Skeletal muscle tissue (tissue), 4 donors: Measurements from ENCODE around the gene FOXI1. TPM values are rescaled to one million over a fixed set of nuclear protein-coding genes. Genes with fewer than 3 reads are reported as not detected.

Source experiments
- H3K27ac ChIP-seq: one replicate; pipeline ENCODE4 v1.7.0; 2013; ENCODE audit warnings: mild to moderate bottlenecking, low read depth, low read length, inconsistent platforms
- H3K27me3 ChIP-seq, 3 donors: one replicate each; pipeline ENCODE4 v1.7.0; 2013; ENCODE audit warnings: low read length in 3 of 3; ENCODE audit not compliant: control insufficient read depth in 3 of 3, insufficient read depth in 3 of 3
- H3K36me3 ChIP-seq, 3 donors: one replicate each; pipeline ENCODE4 v1.7.0; 2013; ENCODE audit warnings: low read length in 3 of 3; ENCODE audit not compliant: control insufficient read depth in 3 of 3, insufficient read depth in 3 of 3
- H3K4me1 ChIP-seq, 3 donors: one replicate each; pipeline ENCODE4 v1.7.0; 2013; ENCODE audit warnings: low read length in 3 of 3, mild to moderate bottlenecking in 3 of 3; ENCODE audit not compliant: control insufficient read depth in 3 of 3, insufficient read depth in 3 of 3
- H3K4me3 ChIP-seq, 3 donors: one replicate each; pipeline ENCODE4 v1.7.0; 2013; ENCODE audit warnings: low read length in 3 of 3
- H3K9ac ChIP-seq, 3 donors: one replicate each; pipeline ENCODE4 v1.7.0; 2013; ENCODE audit warnings: low read length in 3 of 3, mild to moderate bottlenecking in 3 of 3, moderate library complexity in 2 of 3, low read depth in 1 of 3
- H3K9me3 ChIP-seq, 3 donors: one replicate each; pipeline ENCODE4 v1.7.0; 2013; ENCODE audit warnings: low read length in 3 of 3; ENCODE audit not compliant: control insufficient read depth in 3 of 3
- total RNA-seq: library from RNA; depleted of rRNA; stranded (reverse); fragments of >200 nt; gene quantifications from one replicate; pipeline ENCODE4 v1.2.3, GENCODE V29; 2014
- donor health status: Osteomylitis.

FOXI1 gene
- total RNA-seq, 1 donor from 2014 or later, result not detected

DNA sequence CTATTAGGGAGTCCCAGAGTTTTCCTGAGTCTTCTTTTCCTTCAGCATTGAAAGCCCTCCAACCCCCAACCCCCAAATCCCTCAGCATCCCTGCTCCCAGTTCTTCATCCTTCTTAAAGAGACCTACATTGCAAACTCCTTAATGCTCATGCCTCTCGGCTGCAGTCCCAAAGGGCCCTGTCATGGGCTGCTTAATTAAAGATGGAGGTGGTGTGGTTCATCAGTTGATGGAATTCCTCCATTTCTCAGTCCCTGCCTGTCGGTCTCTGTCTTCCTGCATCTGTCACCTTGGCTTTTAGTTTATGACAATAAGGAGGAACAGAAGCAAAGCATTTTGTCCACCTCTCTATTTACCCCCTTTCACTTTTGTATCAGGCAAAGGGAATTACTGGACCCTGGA lies 2.0 kb downstream of the FOXI1 start:
- no peaks in the 10 kb centered on the region for H3K36me3 ChIP-seq
- H3K27ac ChIP-seq, result no peak overlapping the region
- H3K4me1 ChIP-seq, result no peaks in the 10 kb centered on the region
- peaks cover 0 to 9% (median 0%) of the 10 kb centered on the region in 3 donors for H3K27me3 ChIP-seq
- no peak overlapping the region for H3K4me3 ChIP-seq
- H3K9me3 ChIP-seq, result no peaks in the 10 kb centered on the region
- H3K9ac ChIP-seq, result no peak overlapping the region

DNA sequence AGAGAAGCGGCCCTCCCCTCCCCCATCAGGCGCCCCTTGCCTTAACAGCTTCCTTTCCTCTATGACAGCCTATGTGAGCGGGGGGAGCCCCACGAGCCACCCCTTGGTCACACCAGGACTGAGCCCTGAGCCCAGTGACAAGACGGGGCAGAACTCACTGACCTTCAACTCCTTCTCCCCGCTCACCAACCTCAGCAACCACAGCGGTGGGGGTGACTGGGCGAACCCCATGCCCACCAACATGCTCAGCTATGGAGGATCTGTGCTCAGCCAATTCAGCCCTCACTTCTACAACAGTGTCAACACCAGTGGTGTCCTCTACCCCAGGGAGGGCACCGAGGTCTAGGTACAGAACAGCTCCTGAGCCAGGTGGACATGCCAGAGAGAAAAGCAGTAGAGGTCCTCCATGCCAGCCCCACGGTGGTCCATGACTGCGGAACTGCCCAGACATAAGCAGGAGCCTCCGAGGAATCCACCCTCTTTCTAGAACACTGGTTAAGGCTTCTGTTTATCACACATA lies 2.6 kb downstream of the FOXI1 start:
- H3K9me3 ChIP-seq, result no peaks in the 10 kb centered on the region
- peaks cover 0 to 9% (median 0%) of the 10 kb centered on the region in 3 donors for H3K27me3 ChIP-seq
- H3K4me3 ChIP-seq, result no peak overlapping the region
- H3K4me1 ChIP-seq, result no peaks in the 10 kb centered on the region
- no peaks in the 10 kb centered on the region for H3K36me3 ChIP-seq
- no peak overlapping the region for H3K27ac ChIP-seq
- H3K9ac ChIP-seq, result no peak overlapping the region

DNA sequence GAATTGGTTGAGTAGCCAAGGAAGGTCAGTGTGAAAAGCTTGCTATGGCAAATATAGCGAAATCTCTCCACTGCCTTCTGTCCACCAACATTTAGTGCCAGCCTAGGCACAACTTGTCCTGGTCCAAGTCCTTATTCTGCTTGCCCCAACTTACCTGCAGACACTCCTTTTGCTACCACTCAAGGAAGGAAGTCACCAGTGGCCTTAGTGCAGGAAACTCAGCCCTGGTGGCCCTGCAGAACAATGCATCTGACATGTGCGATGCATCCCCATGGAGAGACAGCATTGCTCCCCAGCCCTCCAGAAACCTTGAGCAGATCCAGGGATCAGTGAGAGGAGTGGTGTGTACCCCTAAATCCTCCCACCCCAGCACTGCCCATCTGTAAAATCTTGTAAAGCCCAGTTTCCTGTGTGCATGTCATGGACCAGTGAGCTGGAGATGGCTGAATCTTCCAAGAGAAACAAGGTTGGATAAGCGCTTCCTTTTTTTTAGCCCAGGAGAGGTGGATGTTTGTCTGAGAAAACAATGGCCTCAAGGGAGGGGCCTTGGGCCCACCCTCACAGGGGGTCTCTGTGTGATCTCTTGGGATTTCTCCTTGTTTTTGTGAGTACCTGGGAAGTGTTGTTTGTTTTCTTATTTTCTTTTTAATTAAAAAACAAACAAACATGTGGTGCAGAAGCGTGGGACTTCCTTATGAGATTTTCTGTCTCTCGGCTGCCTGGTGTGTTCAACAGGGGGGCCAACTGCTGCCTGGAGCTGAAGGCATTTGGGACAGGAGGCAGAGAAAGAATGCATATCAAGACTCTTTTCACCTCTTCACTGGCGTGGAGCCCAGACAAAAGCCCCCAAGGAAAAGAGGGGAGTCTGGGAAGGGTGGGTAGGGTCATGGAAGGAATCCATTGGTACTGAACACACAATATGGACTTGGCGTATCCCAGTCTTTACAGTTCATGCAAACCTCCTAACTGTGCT lies 3.6 kb downstream of the FOXI1 start:
- H3K9me3 ChIP-seq, result no peaks in the 10 kb centered on the region
- H3K36me3 ChIP-seq, result no peaks in the 10 kb centered on the region
- no peaks in the 10 kb centered on the region for H3K4me1 ChIP-seq
- H3K9ac ChIP-seq, result no peak overlapping the region
- H3K27ac ChIP-seq, result no peak overlapping the region
- H3K4me3 ChIP-seq, result no peak overlapping the region
- peaks cover 0 to 10% (median 0%) of the 10 kb centered on the region in 3 donors for H3K27me3 ChIP-seq

DNA sequence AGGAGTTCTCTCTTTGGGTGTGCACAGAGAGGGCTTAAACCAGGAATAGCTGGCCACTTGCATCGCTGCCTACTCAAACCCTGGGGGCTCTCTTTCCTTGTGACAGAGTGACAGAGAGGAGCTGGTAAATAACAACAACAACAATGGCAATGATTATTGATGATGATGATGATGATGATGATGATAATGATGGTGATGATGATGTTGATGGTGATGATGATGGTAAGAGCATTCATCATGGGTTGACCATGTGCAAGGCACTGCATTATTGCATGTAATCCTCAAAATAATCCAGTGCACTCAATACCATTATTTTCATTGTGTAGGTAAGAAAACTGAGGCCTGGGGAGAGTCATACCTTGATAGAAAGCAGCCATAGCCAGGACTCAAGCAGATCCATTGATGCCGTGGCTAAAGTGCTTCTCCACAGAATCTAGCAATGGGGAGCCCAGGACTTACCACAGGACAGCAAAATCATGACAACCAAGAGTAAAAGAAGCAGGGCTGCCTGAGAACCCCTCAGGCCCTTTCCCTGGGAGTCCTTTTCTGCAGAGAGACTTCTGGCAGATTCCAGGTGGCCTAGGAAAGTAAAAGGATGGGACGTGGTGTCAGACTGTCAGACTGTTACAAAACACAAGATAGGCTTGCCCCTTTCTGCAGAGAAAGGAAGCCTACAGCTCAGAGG lies 4.8 kb downstream of the FOXI1 start:
- Histone ChIP-seq H3K9me3 (no peaks in the 10 kb centered on the region), H3K36me3 (no peaks in the 10 kb centered on the region), H3K27ac (no peak overlapping the region)

DNA sequence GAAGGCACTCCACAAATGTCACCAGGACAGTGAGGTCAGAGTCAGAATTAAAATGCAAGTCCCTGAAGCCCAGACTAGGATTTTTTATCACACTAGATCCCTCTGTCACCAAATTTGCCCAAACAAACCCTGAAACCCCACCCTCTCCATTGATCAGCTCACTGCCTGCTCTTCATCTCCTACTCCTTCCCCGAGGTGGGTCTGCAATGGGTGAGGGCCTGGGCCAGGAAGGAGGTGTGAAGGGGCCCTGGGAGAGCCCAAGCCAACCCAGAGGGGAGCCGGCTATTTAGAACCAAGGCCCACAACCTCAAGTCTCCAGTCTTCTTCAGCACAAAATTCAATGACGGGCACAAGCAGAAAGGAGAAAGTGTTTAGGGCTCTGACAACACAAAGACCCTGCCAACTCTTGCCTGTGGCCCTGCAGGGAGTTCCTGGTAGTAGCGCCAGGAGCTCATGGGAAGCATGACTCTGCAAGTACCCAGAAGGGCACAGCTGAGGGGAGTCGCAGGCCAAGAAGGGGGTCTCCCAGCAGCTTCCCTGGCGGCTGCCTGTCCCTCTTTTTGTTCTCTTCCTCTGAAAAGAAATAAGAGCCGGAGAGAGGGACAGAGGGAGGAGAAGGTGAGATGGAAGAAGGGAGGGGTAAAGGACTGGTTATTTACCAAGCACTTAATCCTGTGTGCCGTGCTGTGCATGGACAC lies 5.5 kb downstream of the FOXI1 start:
- H3K9ac ChIP-seq, result no peak overlapping the region
- H3K36me3 ChIP-seq, result no peaks in the 10 kb centered on the region
- no peaks in the 10 kb centered on the region for H3K4me1 ChIP-seq
- no peaks in the 10 kb centered on the region for H3K9me3 ChIP-seq
- peaks cover 0 to 10% (median 0%) of the 10 kb centered on the region in 3 donors for H3K27me3 ChIP-seq
- H3K27ac ChIP-seq, result no peak overlapping the region
- no peak overlapping the region for H3K4me3 ChIP-seq

More for the DNA sequence above, 4.8 kb downstream of the FOXI1 start:
- no peaks in the 10 kb centered on the region for H3K4me1 ChIP-seq
- no peak overlapping the region for H3K9ac ChIP-seq
- no peak overlapping the region for H3K4me3 ChIP-seq
- peaks cover 0 to 12% (median 0%) of the 10 kb centered on the region in 3 donors for H3K27me3 ChIP-seq

DNA sequence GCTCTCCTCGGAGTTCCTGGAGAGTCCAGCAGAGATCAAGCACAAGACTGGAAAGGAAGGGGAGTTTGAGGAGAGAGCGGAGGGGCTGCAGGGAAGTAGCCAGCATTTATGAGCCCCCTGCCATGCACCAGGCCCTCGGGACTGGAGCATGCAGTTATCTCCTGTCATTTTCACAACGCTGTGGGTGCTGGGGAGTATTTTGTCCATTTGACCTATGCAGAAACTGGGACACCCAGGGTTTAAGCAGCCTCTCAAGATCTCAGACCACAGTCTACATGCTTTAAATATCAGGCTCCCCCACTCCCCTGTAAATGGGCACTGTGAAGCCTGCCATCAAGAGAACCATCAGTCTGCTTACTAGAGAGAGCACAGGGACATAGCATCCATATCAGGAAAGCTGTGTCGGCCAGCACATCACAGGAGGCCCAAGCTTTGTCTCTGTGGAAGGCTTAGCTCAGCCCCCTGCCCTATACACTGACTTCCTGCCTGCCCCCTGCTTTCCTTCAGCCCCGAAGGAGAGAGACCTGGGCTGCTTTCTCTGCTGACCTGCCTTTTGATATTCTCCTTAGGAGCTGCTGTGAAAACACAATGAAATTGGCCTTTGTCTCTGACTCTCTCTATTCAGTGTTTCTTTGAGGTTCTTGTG lies 7.3 kb downstream of the FOXI1 start:
- Histone ChIP-seq H3K27ac (no peak overlapping the region), H3K9me3 (no peaks in the 10 kb centered on the region), H3K4me3 (no peak overlapping the region), H3K9ac (no peak overlapping the region), H3K27me3 (peaks cover 0 to 6% (median 0%) of the 10 kb centered on the region in 3 donors), H3K36me3 (no peaks in the 10 kb centered on the region), H3K4me1 (no peaks in the 10 kb centered on the region)

DNA sequence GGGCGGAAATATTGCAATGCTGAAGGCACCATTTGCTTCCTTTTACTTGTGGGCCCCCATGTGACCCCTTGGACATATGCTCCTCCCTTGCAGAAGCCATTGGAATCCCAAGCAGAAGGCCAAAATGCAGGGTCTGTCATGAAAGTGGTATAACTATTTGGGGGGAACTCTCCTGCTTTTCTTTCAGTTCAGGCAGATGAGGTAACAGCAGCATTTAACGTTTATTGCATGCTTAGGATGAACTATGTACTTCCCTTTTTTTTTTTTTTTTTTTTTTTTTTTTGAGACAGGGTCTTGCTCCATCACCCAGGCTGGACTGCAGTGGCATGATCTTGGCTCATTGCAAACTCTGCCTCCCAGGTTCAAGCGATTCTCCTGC lies 7.8 kb downstream of the FOXI1 start:
- no peaks in the 10 kb centered on the region for H3K9me3 ChIP-seq
- no peaks in the 10 kb centered on the region for H3K4me1 ChIP-seq
- no peak overlapping the region for H3K9ac ChIP-seq
- H3K27ac ChIP-seq, result no peak overlapping the region
- no peaks in the 10 kb centered on the region for H3K36me3 ChIP-seq
- peaks cover 0 to 6% (median 0%) of the 10 kb centered on the region in 3 donors for H3K27me3 ChIP-seq
- H3K4me3 ChIP-seq, result no peak overlapping the region

DNA sequence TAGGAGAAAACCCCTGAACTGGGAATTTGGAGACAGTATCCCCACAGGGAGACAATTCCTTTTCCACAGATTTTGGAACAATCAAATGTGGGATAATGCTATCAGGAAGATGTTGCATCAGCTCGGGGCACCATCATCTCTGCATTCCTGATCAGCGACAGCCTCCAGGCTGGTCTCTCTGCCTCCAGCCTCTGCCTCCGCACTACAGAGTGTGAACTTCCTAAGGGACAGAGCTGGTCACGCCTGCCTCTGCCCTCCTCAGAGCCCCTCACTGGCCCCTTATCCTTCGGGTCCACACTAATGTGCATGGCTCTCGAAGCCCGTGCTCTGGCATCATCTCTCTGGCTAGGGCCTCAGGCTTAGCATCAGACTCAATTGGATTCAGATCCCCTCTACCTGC lies 8.6 kb downstream of the FOXI1 start:
- no peaks in the 10 kb centered on the region for H3K36me3 ChIP-seq
- no peak overlapping the region for H3K9ac ChIP-seq
- H3K27me3 ChIP-seq, result peaks cover 0 to 8% (median 0%) of the 10 kb centered on the region in 3 donors
- H3K27ac ChIP-seq, result no peak overlapping the region
- H3K9me3 ChIP-seq, result no peaks in the 10 kb centered on the region
- no peak overlapping the region for H3K4me3 ChIP-seq
- H3K4me1 ChIP-seq, result no peaks in the 10 kb centered on the region

DNA sequence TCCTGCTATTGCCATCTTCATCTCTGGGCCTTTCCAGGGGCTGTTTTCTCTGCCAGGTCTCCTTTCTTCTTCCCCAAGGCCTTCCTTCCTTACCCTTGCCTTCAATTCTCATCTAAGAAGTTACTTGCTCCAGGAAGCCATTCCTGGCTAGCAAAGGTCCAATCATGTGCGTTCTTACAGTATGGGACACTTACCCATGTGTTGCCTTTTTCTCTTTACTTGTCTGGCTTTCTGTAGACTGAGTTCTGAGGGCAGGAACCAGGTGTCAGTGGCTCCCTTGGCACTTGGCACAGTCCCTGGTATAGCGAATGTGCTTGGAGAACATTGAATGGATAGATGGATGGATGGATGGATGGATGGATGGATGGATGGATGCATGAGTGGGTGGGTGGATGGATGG lies 10.2 kb downstream of the FOXI1 start:
- Histone ChIP-seq H3K27me3 (peaks cover 0 to 9% (median 0%) of the 10 kb centered on the region in 3 donors), H3K4me1 (no peaks in the 10 kb centered on the region), H3K27ac (no peak overlapping the region), H3K9ac (no peak overlapping the region), H3K36me3 (no peaks in the 10 kb centered on the region), H3K9me3 (no peaks in the 10 kb centered on the region), H3K4me3 (no peak overlapping the region)
